Thyroid gland (tissue), 4 donors: ENCODE results near the gene ATE1.

Experiments used
- CTCF ChIP-seq, 6 experiments: fragments of 200-600 bp in 3 of 6; fragments of 450-650 bp in 3 of 6; sonication (generic) in 3 of 6; IDR thresholded peaks; one replicate each; pipeline ENCODE4 v1.5.1; 2016 to 2019; ENCODE audit warnings: antibody characterized with exemption in 6 of 6, mild to moderate bottlenecking in 2 of 6, inconsistent platforms in 1 of 6, moderate library complexity in 1 of 6
- POLR2A ChIP-seq, 2 donors: fragments of 450-650 bp; IDR thresholded peaks; one replicate each; pipeline ENCODE4 v1.6.1; 2017; ENCODE audit warnings: antibody characterized with exemption in 2 of 2, mild to moderate bottlenecking in 2 of 2, moderate library complexity in 1 of 2

- TF ChIP-seq CTCF (IDR thresholded peaks at IDR 0.05), result no peak
- TF ChIP-seq POLR2A (IDR thresholded peaks at IDR 0.05), result no peak
Measured at GRCh38 chr10:121879476-121879875, 48.4 kb downstream of the ATE1 start.
